ENCODE measurements around the gene FILIP1. TPM values are rescaled to one million over a fixed set of nuclear protein-coding genes. Genes with fewer than 3 reads are reported as not detected.

Gene FILIP1
- polyA plus RNA-seq, 3 donors = not detected

- no peaks in the 10 kb centered on the region for H3K9me3 ChIP-seq (replicated peaks in 1 of 2; ENCODE audit: control insufficient read depth in 1 of 2, insufficient read depth in 1 of 2, low read length in 2 of 2)
- peaks cover 0 to 2% (median 0%) of the 10 kb centered on the region in 7 donors for H3K9me3 Mint-ChIP-seq
- no peak overlapping the region for H3K4me3 ChIP-seq (replicated peaks in 1 of 3; ENCODE audit: low read depth in 2 of 3, low read length in 3 of 3)
- no peak overlapping the region for H3K4me3 Mint-ChIP-seq
- H3K27ac Mint-ChIP-seq = no peak overlapping the region
- intact Hi-C loops (cut with micrococcal nuclease) = no loop called here
- peaks cover 4 to 35% (median 6%) of the 10 kb centered on the region in 3 donors for H3K27me3 Mint-ChIP-seq (ENCODE audit: low read depth in 3 of 3)
- H3K36me3 ChIP-seq (replicated peaks in 1 of 2; ENCODE audit: control insufficient read depth in 1 of 2, insufficient read depth in 2 of 2, low read length in 2 of 2) = no peaks in the 10 kb centered on the region
- no peaks in the 10 kb centered on the region for H3K79me2 ChIP-seq (ENCODE audit: insufficient read depth, low read length)
- WGBS (ENCODE audit: insufficient coverage) = no CpG with 5 or more reads among the region's 1 CpG
- H2AFZ ChIP-seq (ENCODE audit: insufficient read depth, low read depth, low read length, poor library complexity, severe bottlenecking) = no peak overlapping the region
- DNase-seq = no peak
- no peaks in the 10 kb centered on the region for H3K4me1 ChIP-seq (ENCODE audit: control insufficient read depth in 1 of 2, insufficient read depth in 2 of 2, low read length in 2 of 2)
- no peak overlapping the region for H3K9ac ChIP-seq (ENCODE audit: insufficient read depth, low read length, poor library complexity, severe bottlenecking)
- peaks cover 4 to 13% of the 10 kb centered on the region in 2 donors for H3K27me3 ChIP-seq (ENCODE audit: control insufficient read depth in 2 of 2, insufficient read depth in 2 of 2, low read length in 2 of 2)
- no peaks in the 10 kb centered on the region for H4K20me1 ChIP-seq (ENCODE audit: insufficient read depth, low read length)
- no peaks in the 10 kb centered on the region for H3K4me1 Mint-ChIP-seq
- H3K27ac ChIP-seq (ENCODE audit: low read depth in 1 of 2, low read length in 2 of 2) = no peak overlapping the region
- H3K36me3 Mint-ChIP-seq = no peaks in the 10 kb centered on the region
- no peak for TF ChIP-seq CTCF (IDR thresholded peaks at IDR 0.05)
- no peak overlapping the region for H3K4me2 ChIP-seq (replicated peaks; ENCODE audit: extremely low read depth, low read length, poor library complexity, severe bottlenecking)
Measured at GRCh38 chr6:75495011-75495410, 1.4 kb upstream of the FILIP1 start.

- no peak overlapping the region for H3K27ac Mint-ChIP-seq
Measured at GRCh38 chr6:75494290-75494689, 690 bp upstream of the FILIP1 start.

More at GRCh38 chr6:75494290-75494689, 690 bp upstream of the FILIP1 start:
- Histone ChIP-seq H2AFZ (ENCODE audit: insufficient read depth, low read depth, low read length, poor library complexity, severe bottlenecking) (no peak overlapping the region), H3K27ac (ENCODE audit: low read depth in 1 of 2, low read length in 2 of 2) (no peak overlapping the region), H3K4me3 (replicated peaks in 1 of 3; ENCODE audit: low read depth in 2 of 3, low read length in 3 of 3) (no peak overlapping the region), H3K4me2 (replicated peaks; ENCODE audit: extremely low read depth, low read length, poor library complexity, severe bottlenecking) (no peak overlapping the region), H4K20me1 (ENCODE audit: insufficient read depth, low read length) (no peaks in the 10 kb centered on the region), H3K36me3 (replicated peaks in 1 of 2; ENCODE audit: control insufficient read depth in 1 of 2, insufficient read depth in 2 of 2, low read length in 2 of 2) (no peaks in the 10 kb centered on the region), H3K79me2 (ENCODE audit: insufficient read depth, low read length) (no peaks in the 10 kb centered on the region), H3K9ac (ENCODE audit: insufficient read depth, low read length, poor library complexity, severe bottlenecking) (no peak overlapping the region), H3K27me3 (ENCODE audit: control insufficient read depth in 2 of 2, insufficient read depth in 2 of 2, low read length in 2 of 2) (peaks cover 4 to 13% of the 10 kb centered on the region in 2 donors), H3K4me1 (ENCODE audit: control insufficient read depth in 1 of 2, insufficient read depth in 2 of 2, low read length in 2 of 2) (no peaks in the 10 kb centered on the region), H3K9me3 (replicated peaks in 1 of 2; ENCODE audit: control insufficient read depth in 1 of 2, insufficient read depth in 1 of 2, low read length in 2 of 2) (no peaks in the 10 kb centered on the region)
- DNase-seq = no peak
- no peak overlapping the region for H3K4me3 Mint-ChIP-seq
- intact Hi-C loops (cut with micrococcal nuclease) = no loop called here
- H3K36me3 Mint-ChIP-seq = no peaks in the 10 kb centered on the region
- H3K9me3 Mint-ChIP-seq = peaks cover 0 to 2% (median 0%) of the 10 kb centered on the region in 7 donors
- TF ChIP-seq CTCF (IDR thresholded peaks at IDR 0.05) = no peak
- peaks cover 4 to 32% (median 6%) of the 10 kb centered on the region in 3 donors for H3K27me3 Mint-ChIP-seq (ENCODE audit: low read depth in 3 of 3)
- WGBS (ENCODE audit: insufficient coverage) = no CpG with 5 or more reads among the region's 4 CpGs
- H3K4me1 Mint-ChIP-seq = no peaks in the 10 kb centered on the region
